CD4-positive, alpha-beta T cell treated with Interleukin-4 for 1 hour (primary cell): ENCODE data around the gene RNF168.
A peak's percentile ranks its signal among the peaks of the same experiment; 100 is the strongest.
"Not testable (repeated sequence)": the region's sequence is repeated elsewhere in the genome, so short reads cannot be mapped to it uniquely, and the experiment has no call there.

ENCODE experiments used
- DNase-seq, 2 donors: peaks; one replicate each; pipeline ENCODE4 v3.0.0-alpha.2; 2020 to 2022

The RNF168 gene

GRCh38 chr3:196514913-196515621, 11.5 kb upstream of the RNF168 start, which contains the start of gene SMCO1:
Gene SMCO1 (minus strand): TSS chr3:196515346. CDS start chr3:196515209, 137 bp downstream.
- no peak for DNase-seq

DNA sequence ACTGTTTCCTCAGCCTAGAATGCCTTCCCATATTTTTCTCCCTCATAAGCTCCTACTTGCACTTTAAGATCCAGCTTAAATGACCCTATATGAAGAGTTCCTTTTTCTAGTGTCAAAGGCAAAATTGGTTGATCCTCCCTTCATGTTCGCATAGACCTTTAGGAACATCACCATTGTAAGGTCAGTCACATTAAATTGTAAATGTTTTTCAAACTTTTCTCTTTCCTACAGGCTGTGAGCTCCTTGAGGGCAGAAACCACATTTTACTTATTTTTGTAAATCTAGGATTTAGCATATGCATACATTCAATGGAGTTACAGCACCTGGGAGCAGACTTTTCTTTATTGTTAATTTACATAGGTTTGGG, 10.8 kb upstream of the RNF168 start:
- DNase-seq = no peak

DNA sequence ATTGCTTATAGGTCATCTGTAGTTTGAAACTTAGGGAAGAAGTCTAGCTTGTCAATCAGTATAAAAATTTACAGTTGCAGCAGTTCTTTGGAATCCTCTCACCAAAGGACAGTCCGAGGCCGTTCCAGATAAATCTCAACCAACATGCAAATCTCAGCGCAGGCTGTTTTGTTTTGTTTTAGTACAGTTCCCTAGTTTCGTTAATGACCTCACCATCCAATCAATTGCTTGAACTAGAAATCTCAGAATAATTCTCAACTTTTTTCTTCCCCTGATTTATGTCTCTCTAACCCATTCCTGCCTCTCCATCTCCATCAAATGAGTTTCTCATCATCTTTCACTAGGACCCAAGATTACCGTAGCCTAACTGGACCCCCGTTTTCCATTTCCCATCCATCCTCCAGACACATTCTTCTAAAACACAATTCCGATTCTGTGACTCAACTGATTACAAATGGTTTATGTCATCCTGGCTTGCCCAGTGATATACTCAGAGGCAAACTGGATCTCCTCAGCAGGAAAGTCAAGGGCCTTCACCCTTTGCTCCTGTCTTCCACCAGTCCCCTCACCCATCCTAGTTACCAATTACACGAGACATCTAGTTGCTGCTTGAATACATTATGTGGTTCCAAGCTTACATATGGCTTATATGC, 10.3 kb upstream of the RNF168 start:
- no peak for DNase-seq

- not testable (repeated sequence) for DNase-seq
Measured at GRCh38 chr3:196511646-196512425, 8.3 kb upstream of the RNF168 start.

- DNase-seq = not testable (repeated sequence)
Measured at GRCh38 chr3:196511108-196511507, 7.5 kb upstream of the RNF168 start.

DNA sequence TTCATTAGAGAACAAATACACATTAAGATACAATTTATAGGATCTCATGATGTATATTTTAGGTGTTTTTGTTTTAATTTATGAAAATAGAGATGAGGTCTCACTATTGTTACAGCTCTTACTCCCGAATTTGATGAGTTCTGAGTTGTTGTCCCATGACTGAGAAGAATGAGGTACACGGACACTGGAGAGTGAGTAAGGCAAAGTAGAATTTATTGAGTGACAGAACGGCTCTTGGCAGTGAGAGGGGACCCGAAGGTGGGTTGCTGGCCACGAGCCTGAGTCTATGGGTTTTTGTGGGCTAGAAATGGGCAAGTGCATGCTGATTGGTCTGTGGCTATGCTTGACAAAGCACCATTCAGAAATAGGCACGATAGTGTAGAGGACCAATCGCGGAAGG, 3.1 kb upstream of the RNF168 start:
- DNase-seq = no peak

GRCh38 chr3:196504556-196504955, 988 bp upstream of the RNF168 start:
- DNase-seq = no peak

DNA sequence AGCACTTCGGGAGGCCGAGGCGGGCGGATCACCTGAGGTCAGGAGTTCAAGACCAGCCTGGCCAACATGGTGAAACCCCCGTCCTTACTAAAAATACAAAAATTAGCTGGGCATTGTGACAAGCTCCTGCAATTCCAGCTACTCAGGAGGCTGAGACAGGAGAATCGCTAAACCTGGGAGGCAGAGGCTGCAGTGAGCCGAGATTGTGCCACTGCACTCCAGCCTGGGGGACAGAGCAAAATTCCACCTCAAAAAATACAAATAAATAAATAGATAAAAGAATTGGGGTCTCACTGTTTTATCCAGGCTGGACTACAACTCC, 470 bp upstream of the RNF168 start:
- not testable (repeated sequence) for DNase-seq

- peak; percentile 76 to 82 for DNase-seq
Measured at GRCh38 chr3:196502775-196503195, 783 bp downstream of the RNF168 start.

GRCh38 chr3:196501316-196502044, 2.1 kb downstream of the RNF168 start:
- DNase-seq = peak in 1 of 2 donors; percentile 45

DNA sequence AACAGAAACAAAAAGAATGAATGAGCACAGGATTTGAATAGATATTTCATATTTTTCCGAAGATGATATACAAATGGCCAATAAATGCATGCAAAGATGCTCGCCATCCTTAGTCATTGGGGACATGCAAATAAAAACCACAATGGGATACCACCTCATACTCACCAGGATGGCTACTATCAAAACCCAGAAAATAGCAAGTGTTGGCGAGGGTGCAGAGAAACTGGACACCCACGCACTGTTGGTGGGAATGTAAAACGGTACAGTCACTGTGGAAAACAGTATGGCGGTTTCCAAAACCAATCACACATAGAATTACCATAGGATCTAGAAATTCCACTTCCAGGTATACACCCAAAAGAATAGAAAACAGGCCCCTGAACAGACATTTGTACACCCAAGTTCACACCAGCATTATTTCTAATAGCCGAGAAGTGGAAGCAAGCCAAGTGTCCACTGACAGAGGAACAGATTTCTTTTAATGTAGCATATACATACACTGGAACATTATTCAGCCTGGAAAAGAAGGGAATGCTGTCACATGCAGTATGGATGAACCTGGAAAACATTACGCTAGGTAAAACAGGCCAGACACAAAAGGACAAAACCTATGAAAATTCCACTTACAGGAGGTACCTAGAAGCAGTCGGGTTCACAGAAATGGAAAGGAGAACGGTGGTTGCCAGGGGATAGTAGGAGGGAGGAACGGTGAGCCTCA, 3.6 kb downstream of the RNF168 start:
- no peak for DNase-seq

GRCh38 chr3:196499061-196499460, 4.5 kb downstream of the RNF168 start:
- no peak for DNase-seq

DNA sequence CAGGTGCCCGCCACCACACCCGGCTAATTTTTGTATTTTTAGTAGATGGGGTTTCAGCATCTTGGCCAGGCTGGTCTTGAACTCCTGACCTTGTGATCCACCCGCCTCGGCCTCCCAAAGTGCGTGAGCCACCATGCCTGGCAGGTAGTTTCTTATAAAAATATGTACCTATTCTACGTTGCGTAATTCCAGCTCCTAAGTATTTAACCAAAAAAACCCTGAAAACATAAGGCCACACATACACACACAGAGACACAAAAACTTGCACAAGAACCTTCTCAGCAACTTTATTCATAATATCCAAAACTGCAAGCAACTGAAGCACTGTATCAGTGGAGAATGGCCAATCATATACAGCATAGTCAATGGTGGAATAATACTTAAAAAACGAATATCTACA, 5.3 kb downstream of the RNF168 start:
- no peak for DNase-seq

- no peak for DNase-seq
Measured at GRCh38 chr3:196496183-196496582, 7.4 kb downstream of the RNF168 start.

GRCh38 chr3:196493292-196493691, 10.3 kb downstream of the RNF168 start:
- DNase-seq = no peak

- no peak for DNase-seq
Measured at GRCh38 chr3:196492080-196492479, 11.5 kb downstream of the RNF168 start.

DNA sequence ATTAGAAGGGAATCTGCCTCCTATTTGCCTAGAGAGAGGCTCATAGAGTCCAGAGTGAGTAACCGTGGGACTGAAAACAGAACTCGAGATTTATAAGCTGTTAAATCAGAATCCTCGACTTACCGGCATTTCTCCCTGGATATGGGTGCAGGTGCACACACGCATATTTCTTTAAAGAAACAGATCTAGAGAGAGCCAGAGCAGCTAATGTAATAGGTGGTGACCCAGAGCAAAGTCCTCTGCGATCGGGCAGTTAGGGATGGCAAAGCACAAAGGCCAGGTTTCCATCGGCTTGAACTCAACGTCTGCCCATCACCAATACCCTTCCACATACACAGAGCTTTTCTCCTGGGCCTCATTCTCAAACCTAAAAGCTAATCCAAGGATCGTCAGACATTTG, 13.8 kb downstream of the RNF168 start:
- DNase-seq = no peak

GRCh38 chr3:196486263-196486662, 17.3 kb downstream of the RNF168 start:
- peak in 1 of 2 donors; percentile 35 for DNase-seq

DNA sequence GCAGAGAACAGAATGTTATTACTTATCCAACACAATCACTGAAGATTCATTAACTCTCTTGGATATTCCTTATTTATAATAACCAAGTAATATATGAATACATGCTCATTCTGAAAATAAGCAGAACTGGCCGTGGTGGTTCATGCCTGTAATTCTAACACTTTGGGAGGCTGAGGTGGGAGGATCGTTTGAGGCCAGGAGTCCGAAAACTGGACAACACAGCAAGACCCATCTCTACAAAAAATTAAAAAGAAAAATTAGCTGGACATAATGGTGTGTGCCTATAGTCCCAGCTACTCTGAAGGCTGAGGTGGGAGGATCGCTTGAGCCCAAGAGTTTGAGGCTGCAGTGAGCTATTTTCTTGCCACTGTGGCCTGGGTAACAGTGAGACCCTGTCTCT, 25.9 kb downstream of the RNF168 start:
- DNase-seq = no peak

DNA sequence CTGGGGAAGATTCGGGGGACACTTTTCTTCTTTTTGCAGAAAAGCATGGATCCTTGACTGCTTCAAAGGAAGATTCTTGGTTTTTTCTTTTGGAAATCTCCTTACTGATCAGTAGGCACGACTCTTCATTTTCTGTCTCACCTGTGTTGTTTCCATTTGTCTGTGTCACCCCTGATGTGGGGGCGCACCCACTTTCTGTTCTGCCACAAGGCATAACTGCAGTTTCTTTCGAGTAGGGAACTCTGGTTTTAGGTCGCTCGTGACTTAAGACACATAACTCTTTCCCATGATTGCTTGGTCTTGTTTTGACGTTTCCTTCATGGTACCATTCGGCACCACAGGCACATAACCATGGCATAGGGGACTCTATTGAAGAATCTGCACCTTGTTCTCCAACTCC, 31.3 kb downstream of the RNF168 start:
- no peak for DNase-seq

DNA sequence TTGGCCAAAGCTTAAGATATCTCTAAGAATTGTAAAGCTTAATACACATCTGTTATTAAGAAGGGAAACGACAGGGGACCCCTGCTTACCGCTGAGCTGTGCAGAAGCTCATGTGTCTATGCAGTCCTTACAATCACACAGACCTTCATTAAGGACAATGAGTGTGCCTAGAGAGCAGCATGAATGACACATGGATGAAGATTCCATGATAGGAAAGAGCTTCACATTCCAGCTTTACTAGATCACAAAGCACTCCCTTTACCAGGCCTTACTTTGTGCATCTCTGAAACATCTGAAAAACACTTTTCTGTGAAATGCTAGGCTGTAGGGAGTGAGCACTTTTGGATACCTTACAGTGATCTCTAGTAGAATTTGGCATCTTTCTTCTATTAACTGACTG, 32.0 kb downstream of the RNF168 start:
- no peak for DNase-seq

DNA sequence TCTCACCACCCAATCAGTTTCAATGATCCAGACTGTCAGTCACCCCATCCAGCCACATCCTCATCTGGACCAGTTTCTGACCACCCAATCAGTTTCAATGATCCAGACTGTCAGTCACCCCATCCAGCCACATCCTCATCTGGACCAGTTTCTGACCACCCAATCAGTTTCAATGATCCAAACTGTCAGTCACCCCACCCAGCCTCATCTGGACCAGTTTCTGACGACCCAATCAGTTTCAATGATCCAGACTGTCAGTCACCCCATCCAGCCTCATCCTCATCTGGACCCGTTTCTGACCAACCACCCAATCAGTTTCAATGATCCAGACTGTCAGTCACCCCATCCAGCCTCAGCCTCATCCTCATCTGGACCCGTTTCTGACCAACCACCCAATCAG, 33.4 kb downstream of the RNF168 start:
- DNase-seq = not testable (repeated sequence)

DNA sequence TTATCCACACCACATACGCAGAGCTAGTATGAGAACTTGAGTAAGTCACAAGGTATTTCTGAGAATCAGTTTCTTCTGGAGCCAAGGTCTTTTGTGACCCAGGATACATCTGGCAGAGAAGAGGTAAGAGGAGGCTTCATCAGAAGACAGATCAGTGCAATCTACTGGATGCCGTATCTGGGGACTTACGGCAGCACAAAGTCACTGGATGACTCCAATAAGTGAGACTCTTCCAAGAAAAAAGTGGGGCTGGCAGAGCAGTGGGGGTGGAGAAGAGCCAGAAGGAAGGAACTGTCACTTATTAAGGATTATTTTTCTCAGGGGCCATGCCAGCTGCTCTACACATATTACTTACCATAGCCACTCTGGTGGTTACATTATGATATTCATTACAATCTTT, 39.8 kb downstream of the RNF168 start:
- DNase-seq = no peak
